ENCODE measurements around the gene UTY.

DNA sequence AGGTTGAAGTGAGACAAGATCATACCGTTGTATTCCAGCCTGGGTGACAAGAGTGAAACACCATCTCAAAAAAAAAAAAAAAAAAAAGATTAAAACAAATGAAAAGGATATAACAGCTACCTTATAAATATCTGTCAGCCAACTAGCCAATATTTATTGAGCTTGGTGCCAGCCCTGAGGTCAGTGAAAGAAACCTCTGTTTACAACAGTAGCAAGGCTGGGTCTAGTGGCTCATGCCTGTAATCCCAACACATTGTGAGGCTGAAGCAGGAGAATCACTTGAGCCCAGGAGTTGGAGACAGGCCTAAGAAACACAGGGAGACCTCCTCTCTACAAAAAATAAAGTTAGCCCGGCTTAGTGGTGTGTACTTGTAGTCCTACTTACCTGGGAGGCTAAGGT lies 12.6 kb upstream of the UTY start:
- TF ChIP-seq, protein P1, sequence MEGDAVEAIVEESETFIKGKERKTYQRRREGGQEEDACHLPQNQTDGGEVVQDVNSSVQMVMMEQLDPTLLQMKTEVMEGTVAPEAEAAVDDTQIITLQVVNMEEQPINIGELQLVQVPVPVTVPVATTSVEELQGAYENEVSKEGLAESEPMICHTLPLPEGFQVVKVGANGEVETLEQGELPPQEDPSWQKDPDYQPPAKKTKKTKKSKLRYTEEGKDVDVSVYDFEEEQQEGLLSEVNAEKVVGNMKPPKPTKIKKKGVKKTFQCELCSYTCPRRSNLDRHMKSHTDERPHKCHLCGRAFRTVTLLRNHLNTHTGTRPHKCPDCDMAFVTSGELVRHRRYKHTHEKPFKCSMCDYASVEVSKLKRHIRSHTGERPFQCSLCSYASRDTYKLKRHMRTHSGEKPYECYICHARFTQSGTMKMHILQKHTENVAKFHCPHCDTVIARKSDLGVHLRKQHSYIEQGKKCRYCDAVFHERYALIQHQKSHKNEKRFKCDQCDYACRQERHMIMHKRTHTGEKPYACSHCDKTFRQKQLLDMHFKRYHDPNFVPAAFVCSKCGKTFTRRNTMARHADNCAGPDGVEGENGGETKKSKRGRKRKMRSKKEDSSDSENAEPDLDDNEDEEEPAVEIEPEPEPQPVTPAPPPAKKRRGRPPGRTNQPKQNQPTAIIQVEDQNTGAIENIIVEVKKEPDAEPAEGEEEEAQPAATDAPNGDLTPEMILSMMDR (IDR thresholded peaks at IDR 0.05): no peak
- TF ChIP-seq POLR2A (IDR thresholded peaks at IDR 0.05): no peak
